Stimulated activated CD4-positive, alpha-beta T cell treated with anti-CD3 and anti-CD28 coated beads, Interleukin-4, amount 100 ng/mL, for 48 hours (primary cell): ENCODE data around the gene DDX10.

Source experiments
- DNase-seq, 2 donors: peaks; one replicate each; pipeline ENCODE4 v3.0.0-alpha.2; 2020; ENCODE audit warnings: low read depth in 2 of 2

DDX10 gene

GRCh38 chr11:108871867-108872266 lies 207.0 kb downstream of the DDX10 start:
- DNase-seq = no peak

- DNase-seq = no peak
Measured at GRCh38 chr11:108872781-108873291, 208.0 kb downstream of the DDX10 start.

- DNase-seq = no peak
Measured at GRCh38 chr11:108873310-108873709, 208.4 kb downstream of the DDX10 start.

GRCh38 chr11:108873941-108874340 lies 209.1 kb downstream of the DDX10 start:
- DNase-seq = no peak

GRCh38 chr11:108875134-108875533 lies 210.3 kb downstream of the DDX10 start:
- no peak for DNase-seq

GRCh38 chr11:108877178-108877577 lies 212.3 kb downstream of the DDX10 start:
- DNase-seq = no peak

- no peak for DNase-seq
Measured at GRCh38 chr11:108880510-108880909, 215.6 kb downstream of the DDX10 start.

GRCh38 chr11:108881131-108881530 lies 216.3 kb downstream of the DDX10 start:
- no peak for DNase-seq

GRCh38 chr11:108882211-108882831 lies 217.5 kb downstream of the DDX10 start:
- DNase-seq = no peak

GRCh38 chr11:108886005-108886659 lies 221.3 kb downstream of the DDX10 start:
- DNase-seq = no peak

- DNase-seq = no peak
Measured at GRCh38 chr11:108886660-108887009, 221.8 kb downstream of the DDX10 start.

GRCh38 chr11:108887436-108888238 lies 222.8 kb downstream of the DDX10 start:
- DNase-seq = no peak

- DNase-seq = no peak
Measured at GRCh38 chr11:108890482-108891105, 225.7 kb downstream of the DDX10 start.

- DNase-seq = no peak
Measured at GRCh38 chr11:108891143-108891542, 226.3 kb downstream of the DDX10 start.

- no peak for DNase-seq
Measured at GRCh38 chr11:108891909-108892511, 227.1 kb downstream of the DDX10 start.

GRCh38 chr11:108895579-108896480 lies 231.0 kb downstream of the DDX10 start:
- DNase-seq = no peak

- DNase-seq = no peak
Measured at GRCh38 chr11:108897071-108897481, 232.2 kb downstream of the DDX10 start.

GRCh38 chr11:108897916-108898315 lies 233.0 kb downstream of the DDX10 start:
- no peak for DNase-seq

- no peak for DNase-seq
Measured at GRCh38 chr11:108901359-108901758, 236.5 kb downstream of the DDX10 start.

GRCh38 chr11:108902027-108902469 lies 237.2 kb downstream of the DDX10 start:
- no peak for DNase-seq

- no peak for DNase-seq
Measured at GRCh38 chr11:108904480-108904879, 239.6 kb downstream of the DDX10 start.
